ENCODE measurements around the gene IRF6. TPM values are rescaled to one million over a fixed set of nuclear protein-coding genes. Genes with fewer than 3 reads are reported as not detected.

Gene IRF6
- polyA plus RNA-seq, 1 donor from 2014 or later = not detected

- TF ChIP-seq SMC3 (conservative IDR thresholded peaks at IDR 0.05; ENCODE audit: poor library complexity) = no peak
- TF ChIP-seq TAF1 (IDR thresholded peaks at IDR 0.05; ENCODE audit: low read depth) = no peak
Measured at GRCh38 chr1:209772126-209772525, 33.8 kb downstream of the IRF6 start.

GRCh38 chr1:209770636-209771415, 35.1 kb downstream of the IRF6 start:
- no peak overlapping the region for H3K4me2 ChIP-seq (ENCODE audit: low read length)
- no peaks in the 10 kb centered on the region for H3F3A ChIP-seq (ENCODE audit: insufficient read depth, low read length, poor library complexity, severe bottlenecking)
- H3K9me3 ChIP-seq (ENCODE audit: low read length) = no peaks in the 10 kb centered on the region
- no peaks in the 10 kb centered on the region for H3K79me2 ChIP-seq (replicated peaks; ENCODE audit: insufficient read depth, low read length)
- H3K4me3 ChIP-seq (ENCODE audit: low read length) = no peak overlapping the region
- no peaks in the 10 kb centered on the region for H3K36me3 ChIP-seq (ENCODE audit: insufficient read depth, low read length)
- no peak overlapping the region for H3K27ac ChIP-seq (ENCODE audit: low read length)
- no peaks in the 10 kb centered on the region for H4K20me1 ChIP-seq (ENCODE audit: insufficient read depth)
- no peaks in the 10 kb centered on the region for H3K9me2 ChIP-seq (ENCODE audit: insufficient read depth, low read length)
- H3K27me3 ChIP-seq (ENCODE audit: insufficient read depth, low read depth, low read length) = no peaks in the 10 kb centered on the region
- no peak for TF ChIP-seq REST (IDR thresholded peaks at IDR 0.05; ENCODE audit: borderline replicate concordance)
- TF ChIP-seq CTCF (IDR thresholded peaks at IDR 0.05; ENCODE audit: poor library complexity, severe bottlenecking) = no peak
- TF ChIP-seq EP300 (conservative IDR thresholded peaks at IDR 0.05; ENCODE audit: poor library complexity, severe bottlenecking) = no peak
- TF ChIP-seq POLR2AphosphoS5 (IDR thresholded peaks at IDR 0.05) = no peak
- no peak for TF ChIP-seq TAF1 (IDR thresholded peaks at IDR 0.05; ENCODE audit: low read depth)
- no peak for TF ChIP-seq SMC3 (conservative IDR thresholded peaks at IDR 0.05; ENCODE audit: poor library complexity)
- TF ChIP-seq EZH2 (IDR thresholded peaks at IDR 0.05; ENCODE audit: borderline replicate concordance, insufficient read depth, low read length, poor library complexity, severe bottlenecking) = no peak
- no peak for TF ChIP-seq RAD21 (conservative IDR thresholded peaks at IDR 0.05)
- no peak for TF ChIP-seq MXI1 (conservative IDR thresholded peaks at IDR 0.05; ENCODE audit: poor library complexity, severe bottlenecking)
- no peak overlapping the region for H3K9ac ChIP-seq (ENCODE audit: low read length)
- no peak overlapping the region for H2AFZ ChIP-seq (ENCODE audit: low read depth, low read length)

More at GRCh38 chr1:209772126-209772525, 33.8 kb downstream of the IRF6 start:
- no peak overlapping the region for H3K4me3 ChIP-seq (ENCODE audit: low read length)
- no peaks in the 10 kb centered on the region for H3K36me3 ChIP-seq (ENCODE audit: insufficient read depth, low read length)
- no peaks in the 10 kb centered on the region for H3K9me2 ChIP-seq (ENCODE audit: insufficient read depth, low read length)
- no peak overlapping the region for H3K27ac ChIP-seq (ENCODE audit: low read length)
- H3K9ac ChIP-seq (ENCODE audit: low read length) = no peak overlapping the region
- H3F3A ChIP-seq (ENCODE audit: insufficient read depth, low read length, poor library complexity, severe bottlenecking) = no peaks in the 10 kb centered on the region
- no peak overlapping the region for H2AFZ ChIP-seq (ENCODE audit: low read depth, low read length)
- no peaks in the 10 kb centered on the region for H3K9me3 ChIP-seq (ENCODE audit: low read length)
- no peaks in the 10 kb centered on the region for H4K20me1 ChIP-seq (ENCODE audit: insufficient read depth)
- no peak overlapping the region for H3K4me2 ChIP-seq (ENCODE audit: low read length)
- no peaks in the 10 kb centered on the region for H3K79me2 ChIP-seq (replicated peaks; ENCODE audit: insufficient read depth, low read length)
- H3K27me3 ChIP-seq (ENCODE audit: insufficient read depth, low read depth, low read length) = no peaks in the 10 kb centered on the region
